Neural cell (in vitro differentiated cells): ENCODE results near the gene DPP6. TPM values are rescaled to one million over a fixed set of nuclear protein-coding genes. Genes with fewer than 3 reads are reported as not detected.

Source experiments
- H2AFZ ChIP-seq: fragments of 200-600, 300-800 bp; sonication (generic), shearing (Covaris generic); 2 replicates; pipeline ENCODE4 v1.6.0; 2014; ENCODE audit warnings: low read depth, mild to moderate bottlenecking, antibody characterized with exemption, low read length, moderate library complexity
- H3F3A ChIP-seq: fragments of 200-600 bp; shearing (Covaris generic); 2 replicates; pipeline ENCODE4 v1.6.1; 2016; ENCODE audit warnings: mild to moderate bottlenecking, moderate library complexity, mixed read lengths, antibody characterized with exemption, low read length; ENCODE audit not compliant: insufficient read depth, poor library complexity, severe bottlenecking
- H3K27ac ChIP-seq: fragments of 200-600, 300-800 bp; sonication (generic), shearing (Covaris generic); 2 replicates; pipeline ENCODE4 v1.5.1; 2014; ENCODE audit warnings: mild to moderate bottlenecking, low read length, moderate library complexity
- H3K27me3 ChIP-seq: fragments of 300-800, 200-600 bp; sonication (generic), shearing (Covaris generic); 2 replicates; pipeline ENCODE4 v1.6.0; 2014; ENCODE audit warnings: mild to moderate bottlenecking, low read depth, low read length, moderate library complexity; ENCODE audit not compliant: insufficient read depth
- H3K36me3 ChIP-seq: fragments of 300-800, 200-600 bp; sonication (generic), shearing (Covaris generic); 2 replicates; pipeline ENCODE4 v1.5.1; 2014; ENCODE audit warnings: mild to moderate bottlenecking, antibody characterized with exemption, low read length, moderate library complexity; ENCODE audit not compliant: insufficient read depth
- H3K4me2 ChIP-seq: fragments of 300-800, 200-600 bp; sonication (generic), shearing (Covaris generic); 2 replicates; pipeline ENCODE4 v1.6.0; 2014; ENCODE audit warnings: mild to moderate bottlenecking, low read length
- H3K4me3 ChIP-seq: fragments of 300-800, 200-600 bp; sonication (generic), shearing (Covaris generic); 2 replicates; pipeline ENCODE4 v1.5.1; 2014; ENCODE audit warnings: mild to moderate bottlenecking, low read length, moderate library complexity
- H3K79me2 ChIP-seq: fragments of 200-600 bp; shearing (Covaris generic); replicated peaks from 2 replicates; pipeline ENCODE4 v1.6.0; 2014; ENCODE audit warnings: mild to moderate bottlenecking, low read length, moderate library complexity; ENCODE audit not compliant: insufficient read depth
- H3K9ac ChIP-seq: fragments of 300-800, 200-600 bp; sonication (generic), shearing (Covaris generic); 2 replicates; pipeline ENCODE4 v1.6.1; 2016; ENCODE audit warnings: mild to moderate bottlenecking, low read length, mixed read lengths
- H3K9me2 ChIP-seq: fragments of 200-600 bp; shearing (Covaris generic); 2 replicates; pipeline ENCODE4 v1.6.1; 2016; ENCODE audit warnings: mild to moderate bottlenecking, low read length, mixed read lengths; ENCODE audit not compliant: insufficient read depth
- H3K9me3 ChIP-seq: fragments of 200-600, 300-800 bp; sonication (generic), shearing (Covaris generic); 2 replicates; pipeline ENCODE4 v1.6.1; 2016; ENCODE audit warnings: mild to moderate bottlenecking, mixed run types, low read length, moderate library complexity, mixed read lengths
- H4K20me1 ChIP-seq: fragments of 200-600 bp; shearing (Covaris generic); 2 replicates; pipeline ENCODE4 v1.6.1; 2016; ENCODE audit warnings: mild to moderate bottlenecking, mixed run types; ENCODE audit not compliant: insufficient read depth
- EP300 ChIP-seq: fragments of 450-650 bp; conservative IDR thresholded peaks from 2 replicates; pipeline ENCODE4 v1.6.1; 2014; ENCODE audit warnings: antibody characterized with exemption, mild to moderate bottlenecking, moderate library complexity; ENCODE audit not compliant: poor library complexity, severe bottlenecking
- EZH2 ChIP-seq: fragments of 200-600, 300-800 bp; shearing (Covaris generic), sonication (generic); IDR thresholded peaks from 2 replicates; pipeline ENCODE4 v1.6.1; 2014; ENCODE audit warnings: antibody characterized with exemption, low read length, borderline replicate concordance, mild to moderate bottlenecking; ENCODE audit not compliant: insufficient read depth, poor library complexity, severe bottlenecking
- MXI1 ChIP-seq: fragments of 450-650 bp; conservative IDR thresholded peaks from 2 replicates; pipeline ENCODE4 v1.6.1; 2014; ENCODE audit warnings: antibody characterized with exemption, mild to moderate bottlenecking; ENCODE audit not compliant: poor library complexity, severe bottlenecking
- POLR2AphosphoS5 ChIP-seq: IDR thresholded peaks from 2 replicates; pipeline ENCODE4 v1.6.1; 2012
- RAD21 ChIP-seq: fragments of 450-650 bp; conservative IDR thresholded peaks from 2 replicates; pipeline ENCODE4 v1.6.1; 2014; ENCODE audit warnings: antibody characterized with exemption, mild to moderate bottlenecking, moderate library complexity
- SMC3 ChIP-seq: fragments of 450-650 bp; conservative IDR thresholded peaks from 2 replicates; pipeline ENCODE4 v1.6.1; 2014; ENCODE audit warnings: antibody characterized with exemption, mild to moderate bottlenecking, moderate library complexity; ENCODE audit not compliant: poor library complexity
- TAF1 ChIP-seq: IDR thresholded peaks from 2 replicates; pipeline ENCODE4 v1.6.1; 2012; ENCODE audit warnings: low read depth
- polyA plus RNA-seq: library from polyadenylated mRNA; depleted of rRNA; stranded (reverse); fragments of >200 nt; gene quantifications from 2 replicates; pipeline ENCODE4 v1.2.3, GENCODE V29; 2014
- TF ChIP-seq, protein P1 (sequence below): IDR thresholded peaks from 2 replicates; pipeline ENCODE4 v1.6.1; 2012; ENCODE audit warnings: borderline replicate concordance
- TF ChIP-seq, protein P2 (sequence below): fragments of 450-650 bp; IDR thresholded peaks from 2 replicates; pipeline ENCODE4 v1.5.1; 2014; ENCODE audit warnings: antibody characterized with exemption, mild to moderate bottlenecking, moderate library complexity; ENCODE audit not compliant: poor library complexity, severe bottlenecking

Gene DPP6
- polyA plus RNA-seq, 1 donor from 2014 or later: 20.4 TPM

DNA sequence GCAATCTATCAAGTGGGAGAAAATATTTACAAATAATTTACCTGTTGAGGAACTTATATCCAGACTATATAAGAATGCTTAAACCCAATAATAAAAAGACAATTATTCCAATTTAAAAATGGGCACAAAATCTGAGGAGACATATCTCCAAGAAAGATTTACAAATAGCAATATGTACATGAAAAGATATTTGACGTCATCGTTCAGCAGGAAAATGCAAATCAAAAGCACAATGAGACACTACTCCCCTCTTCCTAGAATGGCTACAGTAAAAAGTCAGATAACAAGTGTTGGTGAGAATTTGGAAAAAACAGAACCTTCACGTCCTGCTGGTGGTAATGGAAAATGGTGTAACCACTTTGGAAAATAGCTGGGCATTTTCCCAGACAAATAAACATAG, 457.0 kb downstream of the DPP6 start:
- H3K9ac ChIP-seq: no peak overlapping the region
- H4K20me1 ChIP-seq: no peaks in the 10 kb centered on the region
- H3F3A ChIP-seq: peaks cover 6% of the 10 kb centered on the region
- no peak for TF ChIP-seq RAD21
- no peak for TF ChIP-seq POLR2AphosphoS5
- TF ChIP-seq, protein P1, sequence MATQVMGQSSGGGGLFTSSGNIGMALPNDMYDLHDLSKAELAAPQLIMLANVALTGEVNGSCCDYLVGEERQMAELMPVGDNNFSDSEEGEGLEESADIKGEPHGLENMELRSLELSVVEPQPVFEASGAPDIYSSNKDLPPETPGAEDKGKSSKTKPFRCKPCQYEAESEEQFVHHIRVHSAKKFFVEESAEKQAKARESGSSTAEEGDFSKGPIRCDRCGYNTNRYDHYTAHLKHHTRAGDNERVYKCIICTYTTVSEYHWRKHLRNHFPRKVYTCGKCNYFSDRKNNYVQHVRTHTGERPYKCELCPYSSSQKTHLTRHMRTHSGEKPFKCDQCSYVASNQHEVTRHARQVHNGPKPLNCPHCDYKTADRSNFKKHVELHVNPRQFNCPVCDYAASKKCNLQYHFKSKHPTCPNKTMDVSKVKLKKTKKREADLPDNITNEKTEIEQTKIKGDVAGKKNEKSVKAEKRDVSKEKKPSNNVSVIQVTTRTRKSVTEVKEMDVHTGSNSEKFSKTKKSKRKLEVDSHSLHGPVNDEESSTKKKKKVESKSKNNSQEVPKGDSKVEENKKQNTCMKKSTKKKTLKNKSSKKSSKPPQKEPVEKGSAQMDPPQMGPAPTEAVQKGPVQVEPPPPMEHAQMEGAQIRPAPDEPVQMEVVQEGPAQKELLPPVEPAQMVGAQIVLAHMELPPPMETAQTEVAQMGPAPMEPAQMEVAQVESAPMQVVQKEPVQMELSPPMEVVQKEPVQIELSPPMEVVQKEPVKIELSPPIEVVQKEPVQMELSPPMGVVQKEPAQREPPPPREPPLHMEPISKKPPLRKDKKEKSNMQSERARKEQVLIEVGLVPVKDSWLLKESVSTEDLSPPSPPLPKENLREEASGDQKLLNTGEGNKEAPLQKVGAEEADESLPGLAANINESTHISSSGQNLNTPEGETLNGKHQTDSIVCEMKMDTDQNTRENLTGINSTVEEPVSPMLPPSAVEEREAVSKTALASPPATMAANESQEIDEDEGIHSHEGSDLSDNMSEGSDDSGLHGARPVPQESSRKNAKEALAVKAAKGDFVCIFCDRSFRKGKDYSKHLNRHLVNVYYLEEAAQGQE: no peak
- TF ChIP-seq MXI1: no peak
- TF ChIP-seq, protein P2, sequence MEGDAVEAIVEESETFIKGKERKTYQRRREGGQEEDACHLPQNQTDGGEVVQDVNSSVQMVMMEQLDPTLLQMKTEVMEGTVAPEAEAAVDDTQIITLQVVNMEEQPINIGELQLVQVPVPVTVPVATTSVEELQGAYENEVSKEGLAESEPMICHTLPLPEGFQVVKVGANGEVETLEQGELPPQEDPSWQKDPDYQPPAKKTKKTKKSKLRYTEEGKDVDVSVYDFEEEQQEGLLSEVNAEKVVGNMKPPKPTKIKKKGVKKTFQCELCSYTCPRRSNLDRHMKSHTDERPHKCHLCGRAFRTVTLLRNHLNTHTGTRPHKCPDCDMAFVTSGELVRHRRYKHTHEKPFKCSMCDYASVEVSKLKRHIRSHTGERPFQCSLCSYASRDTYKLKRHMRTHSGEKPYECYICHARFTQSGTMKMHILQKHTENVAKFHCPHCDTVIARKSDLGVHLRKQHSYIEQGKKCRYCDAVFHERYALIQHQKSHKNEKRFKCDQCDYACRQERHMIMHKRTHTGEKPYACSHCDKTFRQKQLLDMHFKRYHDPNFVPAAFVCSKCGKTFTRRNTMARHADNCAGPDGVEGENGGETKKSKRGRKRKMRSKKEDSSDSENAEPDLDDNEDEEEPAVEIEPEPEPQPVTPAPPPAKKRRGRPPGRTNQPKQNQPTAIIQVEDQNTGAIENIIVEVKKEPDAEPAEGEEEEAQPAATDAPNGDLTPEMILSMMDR: no peak
- TF ChIP-seq TAF1: no peak
- no peak for TF ChIP-seq EZH2
- no peak for TF ChIP-seq EP300
- TF ChIP-seq SMC3: no peak
- no peak overlapping the region for H3K4me2 ChIP-seq
- H3K27ac ChIP-seq: no peak overlapping the region
- H3K9me2 ChIP-seq: no peaks in the 10 kb centered on the region
- H3K36me3 ChIP-seq: no peaks in the 10 kb centered on the region
- H3K79me2 ChIP-seq: no peaks in the 10 kb centered on the region
- no peaks in the 10 kb centered on the region for H3K9me3 ChIP-seq
- no peaks in the 10 kb centered on the region for H3K27me3 ChIP-seq
- no peak overlapping the region for H3K4me3 ChIP-seq
- no peak overlapping the region for H2AFZ ChIP-seq

DNA sequence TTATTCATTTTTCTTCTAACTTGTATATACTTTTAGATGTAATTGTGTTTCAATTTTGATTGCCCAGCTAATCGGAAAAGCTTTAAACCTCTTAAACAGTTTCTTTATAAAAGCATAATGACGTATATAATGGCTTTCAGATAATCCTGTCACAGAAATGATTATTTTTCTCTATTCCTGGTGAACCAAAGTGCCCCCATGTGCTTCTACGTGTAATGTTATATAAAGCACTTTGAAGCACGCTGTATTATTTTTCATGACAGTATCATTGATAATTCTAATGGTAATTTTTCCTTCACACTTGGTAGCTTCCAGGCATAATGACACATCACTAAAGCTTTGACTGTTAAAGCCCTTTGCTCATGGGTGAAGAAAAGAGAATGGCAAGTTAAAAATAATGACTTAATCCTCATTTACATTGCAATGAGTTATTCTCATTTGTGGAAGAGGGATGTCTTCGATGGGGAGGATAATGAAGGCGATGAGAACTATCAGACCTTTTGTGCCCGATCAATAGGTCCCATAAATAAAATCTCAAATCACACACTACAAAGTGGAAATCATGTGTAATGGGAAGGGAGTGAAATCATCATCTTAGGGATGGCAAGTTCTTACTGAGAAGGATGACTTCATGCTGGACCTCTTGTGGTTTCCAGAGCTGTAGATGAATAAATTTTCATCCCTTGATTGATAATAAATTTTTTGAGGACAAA, 460.1 kb downstream of the DPP6 start:
- Histone ChIP-seq H3K4me3 (peak overlapping the region; percentile 39), H3K4me2 (peak overlapping the region; percentile 46), H4K20me1 (no peaks in the 10 kb centered on the region), H3K36me3 (no peaks in the 10 kb centered on the region), H3F3A (peaks cover 6% of the 10 kb centered on the region), H3K79me2 (no peaks in the 10 kb centered on the region), H3K9me2 (no peaks in the 10 kb centered on the region), H3K9ac (peak overlapping the region; percentile 32), H2AFZ (no peak overlapping the region), H3K9me3 (no peaks in the 10 kb centered on the region), H3K27ac (peak overlapping the region; percentile 87), H3K27me3 (no peaks in the 10 kb centered on the region)
- TF ChIP-seq, protein P1: peak; percentile 34
- no peak for TF ChIP-seq EZH2
- TF ChIP-seq SMC3: no peak
- TF ChIP-seq TAF1: no peak
- peak; percentile 88 for TF ChIP-seq EP300
- TF ChIP-seq RAD21: peak; percentile 55
- TF ChIP-seq, protein P2: peak; percentile 32
- peak; percentile 67 for TF ChIP-seq MXI1
- TF ChIP-seq POLR2AphosphoS5: peak; percentile 68
